DLD1 (cell line): Measurements from ENCODE around the gene KIAA0232.

Experiments
- in situ Hi-C: cut with HindIII; loops from 2 replicates; pipeline ENCODE4 v1.10.0; 2017; ENCODE audit warnings: low sequenced_read_pairs

KIAA0232 gene, protein sequence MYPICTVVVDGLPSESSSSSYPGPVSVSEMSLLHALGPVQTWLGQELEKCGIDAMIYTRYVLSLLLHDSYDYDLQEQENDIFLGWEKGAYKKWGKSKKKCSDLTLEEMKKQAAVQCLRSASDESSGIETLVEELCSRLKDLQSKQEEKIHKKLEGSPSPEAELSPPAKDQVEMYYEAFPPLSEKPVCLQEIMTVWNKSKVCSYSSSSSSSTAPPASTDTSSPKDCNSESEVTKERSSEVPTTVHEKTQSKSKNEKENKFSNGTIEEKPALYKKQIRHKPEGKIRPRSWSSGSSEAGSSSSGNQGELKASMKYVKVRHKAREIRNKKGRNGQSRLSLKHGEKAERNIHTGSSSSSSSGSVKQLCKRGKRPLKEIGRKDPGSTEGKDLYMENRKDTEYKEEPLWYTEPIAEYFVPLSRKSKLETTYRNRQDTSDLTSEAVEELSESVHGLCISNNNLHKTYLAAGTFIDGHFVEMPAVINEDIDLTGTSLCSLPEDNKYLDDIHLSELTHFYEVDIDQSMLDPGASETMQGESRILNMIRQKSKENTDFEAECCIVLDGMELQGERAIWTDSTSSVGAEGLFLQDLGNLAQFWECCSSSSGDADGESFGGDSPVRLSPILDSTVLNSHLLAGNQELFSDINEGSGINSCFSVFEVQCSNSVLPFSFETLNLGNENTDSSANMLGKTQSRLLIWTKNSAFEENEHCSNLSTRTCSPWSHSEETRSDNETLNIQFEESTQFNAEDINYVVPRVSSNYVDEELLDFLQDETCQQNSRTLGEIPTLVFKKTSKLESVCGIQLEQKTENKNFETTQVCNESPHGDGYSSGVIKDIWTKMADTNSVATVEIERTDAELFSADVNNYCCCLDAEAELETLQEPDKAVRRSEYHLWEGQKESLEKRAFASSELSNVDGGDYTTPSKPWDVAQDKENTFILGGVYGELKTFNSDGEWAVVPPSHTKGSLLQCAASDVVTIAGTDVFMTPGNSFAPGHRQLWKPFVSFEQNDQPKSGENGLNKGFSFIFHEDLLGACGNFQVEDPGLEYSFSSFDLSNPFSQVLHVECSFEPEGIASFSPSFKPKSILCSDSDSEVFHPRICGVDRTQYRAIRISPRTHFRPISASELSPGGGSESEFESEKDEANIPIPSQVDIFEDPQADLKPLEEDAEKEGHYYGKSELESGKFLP (N-terminal part only)

DNA sequence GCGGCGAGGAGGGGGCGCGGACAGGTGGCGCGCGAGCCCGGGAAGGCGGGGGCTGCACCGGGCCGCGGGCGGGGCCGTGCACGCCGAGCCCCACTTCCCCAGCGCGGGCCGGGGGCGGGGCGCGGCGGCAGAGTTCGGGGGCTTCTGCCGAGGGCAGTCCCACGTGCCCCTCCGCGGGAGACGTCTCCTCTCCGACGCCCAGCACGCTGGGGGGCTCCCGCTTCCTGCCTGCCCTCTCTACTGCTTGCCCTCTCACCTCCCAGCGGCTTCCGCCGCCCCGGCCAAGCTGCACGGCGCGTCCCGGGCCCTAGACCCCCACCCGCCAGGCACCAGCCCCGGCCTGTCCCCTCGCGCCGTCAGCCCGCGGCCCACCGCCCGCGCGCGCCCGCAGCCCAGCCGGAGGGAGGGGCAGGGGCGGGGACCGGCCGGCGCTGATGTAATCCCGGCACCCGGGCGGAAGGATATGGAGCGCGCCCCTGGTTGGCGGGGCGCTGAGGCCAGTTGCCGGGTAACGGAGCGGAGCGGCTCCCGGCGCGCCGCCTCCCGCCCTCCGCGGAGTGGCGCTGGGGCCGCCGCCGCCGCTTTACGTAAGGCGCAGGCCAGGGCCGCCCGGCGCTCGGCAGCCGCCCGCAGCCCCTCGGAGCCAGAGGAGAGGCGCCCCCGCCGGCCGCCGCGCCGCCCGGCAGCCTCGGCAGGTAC lies at the start of gene KIAA0232:
TSS of gene KIAA0232 (plus strand) at position 581 of the 699 bp plus-strand sequence. CDS start 41,727 bp downstream, outside the sequence.
- in situ Hi-C loops = no loop called here

DNA sequence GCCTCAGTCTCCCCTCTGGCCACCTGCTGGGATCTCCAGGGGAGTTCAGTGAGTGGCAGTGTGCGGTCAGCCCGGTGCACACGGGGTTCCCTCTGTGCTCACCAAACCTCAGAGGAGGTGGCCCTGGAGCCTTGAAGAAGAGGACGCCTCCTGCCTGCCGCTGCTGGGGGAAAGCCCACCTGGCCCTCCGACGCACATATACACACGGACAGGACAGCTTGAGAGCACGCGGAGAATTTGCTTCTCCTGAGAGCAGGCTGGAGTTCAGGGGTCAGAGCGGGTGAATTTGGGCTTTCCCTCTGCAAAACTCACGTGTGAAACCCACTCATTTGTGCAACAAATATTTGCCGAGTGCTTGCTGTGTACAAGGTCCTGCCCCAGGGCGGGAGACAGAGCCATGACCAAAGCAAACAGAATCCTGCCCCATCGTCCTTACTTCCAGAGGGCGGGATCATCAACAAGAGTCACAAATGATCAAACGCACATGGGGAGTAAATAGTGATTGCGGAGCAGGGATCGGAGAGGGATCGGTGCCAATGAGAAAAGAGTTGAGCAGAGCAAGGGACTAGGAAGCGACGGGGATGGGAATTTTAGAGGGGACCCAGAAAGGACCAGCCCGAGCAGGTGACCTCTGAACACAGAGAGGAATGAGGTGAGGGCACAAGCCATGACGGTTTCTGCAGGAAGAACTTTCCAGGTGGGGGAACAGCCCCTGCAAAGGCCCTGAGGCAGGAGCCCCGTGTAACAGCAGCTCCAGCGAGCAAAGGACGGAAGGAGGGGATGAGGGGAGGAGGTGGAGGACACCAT lies 49.0 kb upstream of the KIAA0232 start:
- in situ Hi-C loops = no loop called here

GRCh38 chr4:6734165-6734786 lies 48.3 kb upstream of the KIAA0232 start:
- in situ Hi-C loops = no loop called here

- in situ Hi-C loops = no loop called here
These were observed 42.6 kb upstream of the KIAA0232 start for GRCh38 chr4:6739920-6740319.

DNA sequence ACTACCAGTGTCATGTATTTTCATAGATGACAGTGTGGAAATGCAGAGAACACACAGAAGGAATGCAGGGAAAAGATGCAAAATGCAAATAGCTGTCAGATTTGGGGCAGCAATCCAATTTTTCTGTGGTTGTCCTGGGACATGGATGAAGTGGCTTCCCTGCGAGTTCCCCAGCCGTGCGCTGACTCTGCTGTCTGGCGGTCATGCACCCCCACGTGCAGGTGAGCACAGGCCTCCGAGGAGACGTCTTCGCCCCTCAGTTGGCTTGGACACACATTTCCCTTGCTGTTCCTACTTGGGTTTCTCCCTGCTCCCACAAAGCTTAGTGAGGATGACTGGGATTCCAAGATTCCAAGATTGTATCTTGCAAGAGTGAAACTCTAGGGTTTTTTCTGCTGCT lies 42.2 kb upstream of the KIAA0232 start:
- in situ Hi-C loops = no loop called here

DNA sequence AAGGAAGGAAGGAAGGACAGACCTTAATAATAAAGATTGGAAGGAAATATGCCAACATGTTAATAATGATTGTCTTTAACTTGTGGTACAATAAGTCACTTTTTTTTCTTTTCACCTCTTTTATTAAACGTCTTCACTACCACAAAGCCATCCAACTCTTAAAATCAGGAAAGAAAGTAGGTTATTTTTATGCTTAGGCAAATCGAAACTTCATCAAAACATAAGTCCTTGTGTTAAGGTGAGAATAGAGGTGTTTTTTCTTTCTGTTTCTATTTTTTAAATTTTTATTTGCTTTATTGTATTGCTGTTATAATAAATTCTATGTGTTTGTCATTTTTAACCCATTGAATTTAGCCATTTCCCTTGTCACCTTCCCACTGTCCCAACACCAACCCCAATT lies 40.0 kb upstream of the KIAA0232 start:
- in situ Hi-C loops = no loop called here

GRCh38 chr4:6742989-6743388 lies 39.5 kb upstream of the KIAA0232 start:
- in situ Hi-C loops = no loop called here

DNA sequence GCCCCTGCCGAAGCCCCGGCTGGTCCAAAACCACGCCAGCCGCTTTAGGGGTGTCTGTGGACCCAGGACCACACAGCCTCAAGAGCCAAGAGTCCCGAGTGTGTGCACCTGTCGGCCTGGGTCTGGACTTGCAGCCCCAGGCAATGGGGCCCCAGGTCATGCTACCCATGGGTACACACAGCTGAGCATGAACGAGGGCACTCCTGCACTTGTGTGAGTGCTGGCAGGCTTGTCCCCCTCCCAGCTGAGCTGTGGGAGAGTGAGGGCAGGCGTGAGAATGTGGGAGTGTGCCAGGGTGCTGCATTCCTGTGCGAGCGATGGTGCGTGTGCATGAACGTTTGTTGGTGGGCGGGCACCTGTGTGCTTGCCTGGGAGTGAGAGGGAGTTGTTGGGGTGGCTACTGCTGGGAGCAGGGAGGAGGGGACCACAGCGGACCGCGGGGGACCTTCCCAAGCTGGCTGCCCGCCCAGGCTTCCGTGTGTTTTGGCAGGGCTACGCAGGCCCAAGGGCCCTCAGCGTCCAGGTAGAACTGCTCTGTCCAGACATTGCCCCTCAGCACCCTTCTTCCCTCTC lies 35.7 kb upstream of the KIAA0232 start:
- in situ Hi-C loops = no loop called here

GRCh38 chr4:6747294-6748051 lies 35.1 kb upstream of the KIAA0232 start:
- in situ Hi-C loops = no loop called here

DNA sequence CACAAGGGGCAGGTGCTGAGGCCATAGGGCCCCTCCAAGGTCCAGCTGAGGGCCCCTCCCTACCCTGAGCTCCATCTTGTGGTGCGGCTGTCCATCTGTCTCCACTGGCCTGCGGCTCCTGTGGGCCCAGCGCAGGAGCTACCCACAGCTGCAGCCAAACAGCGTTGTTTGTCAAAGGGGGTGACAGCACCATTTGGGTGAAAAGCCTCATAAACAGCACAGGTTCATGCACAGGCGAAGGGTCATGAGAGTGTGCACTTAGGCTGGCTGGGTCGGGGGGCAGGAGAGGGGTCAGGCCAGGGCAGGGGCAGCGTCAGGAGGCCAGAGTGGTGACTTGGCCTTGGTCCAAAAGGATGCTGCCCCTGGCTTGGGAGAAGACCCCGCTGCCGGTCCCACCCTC lies 34.2 kb upstream of the KIAA0232 start:
- in situ Hi-C loops = no loop called here

DNA sequence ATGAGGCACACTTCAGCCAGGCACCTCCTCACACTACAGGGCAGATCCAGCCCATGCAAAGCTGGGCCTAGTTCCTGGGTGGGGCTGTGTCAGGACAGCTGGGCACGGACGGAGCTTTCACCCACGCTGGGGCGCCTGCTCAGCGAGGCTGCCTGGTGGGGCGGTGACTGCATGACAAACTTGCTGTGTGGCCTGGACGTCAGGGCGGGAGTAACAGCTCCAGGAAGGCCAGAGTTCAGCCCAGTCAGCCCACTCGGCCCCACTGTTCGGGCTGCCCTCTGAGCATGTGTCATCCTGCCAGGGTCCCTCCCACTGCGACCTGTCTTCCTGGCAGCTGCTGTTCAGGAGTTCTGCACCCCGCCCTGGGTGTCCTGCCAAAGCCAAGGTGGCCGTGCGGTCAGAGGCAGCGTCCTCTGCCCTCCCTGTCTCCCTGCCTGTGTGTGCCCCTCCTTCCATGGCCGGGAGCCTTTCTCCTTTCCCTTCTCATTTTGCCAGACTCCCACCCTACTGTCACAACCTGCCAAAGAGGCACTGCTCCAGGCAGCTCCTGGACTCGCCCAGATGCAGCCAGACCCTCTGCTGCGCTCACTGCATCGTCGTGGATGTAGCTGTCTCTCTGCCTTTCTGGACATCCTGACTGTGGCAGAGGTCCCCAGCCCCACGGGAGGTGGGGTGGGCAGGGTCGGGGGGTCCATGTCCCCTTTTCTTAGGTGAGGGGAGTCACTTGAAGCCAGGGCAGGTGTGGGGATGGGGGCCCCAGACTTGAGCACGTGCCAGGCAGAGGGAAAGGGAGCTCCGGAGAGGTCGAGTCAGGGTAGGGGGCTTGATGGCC lies 33.0 kb upstream of the KIAA0232 start:
- in situ Hi-C loops = no loop called here

DNA sequence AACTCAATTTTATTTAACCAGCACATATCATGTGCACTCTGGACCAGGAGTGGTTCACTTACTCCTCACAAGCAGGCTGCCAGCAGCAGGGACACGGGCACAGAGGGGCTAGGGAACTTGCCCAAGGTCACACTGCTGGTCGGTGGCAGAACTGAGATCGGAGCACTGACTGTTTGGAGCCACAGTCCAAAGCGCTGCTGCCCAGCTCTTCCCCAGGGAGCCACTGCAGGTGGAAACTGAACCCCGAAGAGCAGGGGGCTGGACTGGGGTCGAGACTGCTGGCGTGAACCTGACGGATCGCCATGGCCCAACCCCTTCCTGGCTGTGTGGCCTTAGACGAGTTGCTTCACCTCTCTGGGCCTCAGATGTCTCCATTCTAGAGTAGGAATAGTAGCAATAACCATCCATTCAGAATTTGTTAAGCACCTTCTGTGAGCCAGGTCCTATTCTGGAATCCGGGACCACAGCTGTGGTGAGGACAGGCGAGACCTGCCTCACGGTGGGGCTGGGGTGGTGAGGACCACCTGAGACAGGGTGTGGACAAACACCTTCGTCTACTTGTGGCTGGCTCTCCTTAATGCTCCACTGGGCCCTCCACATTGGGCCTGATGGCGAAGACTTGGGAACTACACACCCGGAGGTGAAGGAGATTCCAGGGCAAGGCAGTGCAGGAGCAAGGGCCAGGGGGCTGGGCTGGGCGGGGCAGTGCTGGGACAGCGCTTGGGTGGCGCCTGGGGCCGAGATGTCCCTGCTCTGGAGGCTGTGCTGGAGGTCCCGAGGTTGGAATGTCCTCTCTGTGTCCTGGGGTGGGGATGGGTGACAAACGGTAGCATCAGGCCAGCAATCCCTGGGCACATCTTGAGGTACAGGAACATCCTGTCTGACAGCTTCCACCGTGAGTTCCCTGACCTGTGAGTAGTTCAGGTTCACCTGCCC lies 32.0 kb upstream of the KIAA0232 start:
- in situ Hi-C loops = no loop called here

GRCh38 chr4:6751611-6752485 lies 30.7 kb upstream of the KIAA0232 start:
- in situ Hi-C loops = no loop called here

GRCh38 chr4:6752486-6752829 lies 30.1 kb upstream of the KIAA0232 start:
- in situ Hi-C loops = no loop called here

- in situ Hi-C loops = no loop called here
These were observed 29.4 kb upstream of the KIAA0232 start for GRCh38 chr4:6753103-6753560.
